GM19324 (cell line): ENCODE results near the gene RELN.

Experiments
- ATAC-seq: cut with Tn5 transposase; IDR thresholded peaks from one replicate; pipeline ENCODE4 v1.9.1; 2021; ENCODE audit warnings: mild to moderate bottlenecking, moderate library complexity; ENCODE audit not compliant: unreplicated experiment, low FRiP score

The RELN gene

GRCh38 chr7:103991406-103991805, 1.9 kb upstream of the RELN start:
- ATAC-seq = no peak

DNA sequence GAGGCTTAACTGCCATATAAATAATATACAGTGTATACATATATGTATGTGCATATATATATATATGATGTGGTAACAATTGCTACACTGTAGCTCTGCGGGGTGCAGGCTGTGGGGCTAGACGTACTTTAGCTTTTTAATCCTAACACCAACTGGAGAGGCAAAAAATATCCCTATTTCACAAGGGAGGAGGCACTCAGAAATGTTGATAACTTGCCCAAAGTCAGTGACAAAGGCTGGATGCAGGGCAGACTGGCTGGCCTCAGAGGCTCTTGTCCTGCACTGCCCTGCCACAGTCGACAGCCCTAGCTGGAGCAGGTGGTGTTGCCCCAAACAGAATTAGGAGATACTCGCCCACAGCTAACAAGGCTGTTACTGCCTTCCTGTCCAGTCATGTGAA, 1.5 kb upstream of the RELN start:
- no peak for ATAC-seq

DNA sequence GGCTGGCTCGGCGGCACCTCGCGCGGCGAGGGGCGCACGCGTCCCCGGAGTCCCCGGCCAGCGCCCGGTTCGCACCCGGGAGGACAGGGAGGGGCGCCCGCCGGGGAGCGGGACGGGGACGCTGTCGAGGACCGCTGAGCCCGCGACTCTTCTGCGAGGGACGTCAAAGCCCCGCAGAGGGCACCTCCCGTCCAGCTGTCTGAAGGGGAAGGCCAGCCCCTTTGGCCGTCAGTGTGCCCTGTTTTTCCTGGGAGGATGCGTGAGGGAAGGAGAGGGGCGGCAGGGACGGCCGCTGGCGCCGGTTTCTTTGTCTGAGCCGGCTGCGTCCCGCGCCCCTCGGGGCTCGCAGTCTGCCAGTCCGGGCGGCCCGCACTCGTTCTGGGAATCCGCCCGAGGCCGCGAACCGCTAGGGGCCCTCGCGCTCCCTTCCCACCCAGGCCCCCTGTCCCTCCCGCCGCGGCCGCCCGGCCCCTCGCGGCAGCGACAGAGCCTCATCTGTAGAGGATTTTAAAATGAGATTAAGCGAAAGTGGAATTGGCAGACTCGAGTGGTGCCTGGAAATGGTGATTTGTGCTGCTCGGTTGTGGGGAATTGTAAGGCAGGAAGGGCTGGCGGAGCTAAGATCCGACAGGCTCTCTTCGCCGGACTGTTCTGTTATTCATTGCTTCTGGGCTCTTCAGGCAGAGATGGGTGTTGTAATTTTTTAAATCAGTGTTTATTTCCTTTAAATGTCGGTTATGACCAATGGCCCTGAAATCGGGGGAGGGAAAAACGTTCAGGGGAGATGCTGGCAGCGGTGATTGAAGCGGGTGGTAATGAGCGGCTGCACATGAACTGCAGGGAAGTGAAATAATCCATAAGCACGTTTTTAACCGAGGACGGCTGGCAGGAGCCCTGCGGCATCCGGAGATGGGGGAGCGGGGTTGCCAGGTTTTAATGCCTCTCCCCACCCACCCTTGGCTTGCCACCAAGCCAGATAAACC, 618 bp upstream of the RELN start:
- ATAC-seq = no peak

- no peak for ATAC-seq
Measured at GRCh38 chr7:103988468-103989199, 824 bp downstream of the RELN start.

DNA sequence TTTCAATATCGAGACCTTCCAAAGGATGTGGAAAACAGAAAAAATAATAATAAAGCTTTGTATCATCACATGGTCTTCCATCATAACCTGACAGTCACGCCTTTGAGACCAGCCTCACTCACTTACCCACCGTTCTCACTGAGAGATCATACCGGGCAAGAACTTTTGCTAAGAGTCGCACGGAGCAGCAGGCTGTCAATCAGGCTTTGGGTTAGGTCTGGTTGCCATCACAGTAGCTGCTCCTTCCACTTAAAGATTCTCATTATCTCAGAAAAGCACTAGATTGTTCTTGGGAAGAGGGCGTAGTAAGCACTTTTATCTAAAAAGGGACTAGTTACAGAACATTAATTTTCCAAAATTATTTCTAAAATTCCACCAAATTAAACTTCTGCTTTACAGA, 2.0 kb downstream of the RELN start:
- no peak for ATAC-seq

DNA sequence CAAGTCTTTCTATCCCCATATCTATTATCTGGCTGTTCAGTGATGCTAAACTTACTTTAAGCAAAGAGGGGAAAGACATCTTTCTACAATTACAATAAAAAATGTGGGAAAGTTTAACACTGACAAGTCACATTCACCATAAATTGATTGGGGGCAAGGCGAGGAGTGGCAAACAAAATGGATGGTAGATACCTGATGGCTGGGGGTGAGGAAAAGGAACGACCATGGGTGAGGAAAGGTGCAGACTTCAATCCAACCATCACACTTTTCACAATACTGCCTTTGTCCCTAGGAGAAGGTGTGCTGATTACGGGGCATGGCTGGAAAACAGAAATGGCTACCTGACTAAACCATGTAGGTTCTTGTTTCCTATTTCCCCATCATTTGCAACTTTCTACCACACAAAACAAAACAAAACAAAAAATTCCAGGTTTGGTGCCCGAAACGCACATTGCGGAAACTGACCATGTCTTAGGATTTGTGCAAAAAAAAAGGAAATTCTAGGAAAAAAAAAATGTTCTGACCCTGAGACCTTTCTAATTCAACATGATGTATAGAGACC, 3.8 kb downstream of the RELN start:
- no peak for ATAC-seq

DNA sequence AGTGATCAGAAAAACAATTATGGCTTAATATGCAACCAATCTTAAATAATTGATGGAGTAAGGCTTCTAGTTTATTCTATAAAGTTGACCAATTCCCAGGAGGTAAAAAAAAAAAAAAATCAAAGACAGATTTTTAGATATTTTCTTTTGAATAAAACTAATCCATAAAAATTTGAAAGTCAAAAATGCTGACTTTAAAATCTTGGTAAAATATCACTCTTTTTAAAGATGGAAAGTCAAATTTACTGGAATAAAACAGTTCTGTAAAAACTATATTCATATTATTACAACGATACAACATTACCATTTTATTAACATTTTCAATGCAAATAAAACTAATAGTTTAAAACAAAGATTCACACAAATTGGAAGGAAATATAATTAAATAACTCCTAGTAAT, 5.4 kb downstream of the RELN start:
- ATAC-seq = no peak

DNA sequence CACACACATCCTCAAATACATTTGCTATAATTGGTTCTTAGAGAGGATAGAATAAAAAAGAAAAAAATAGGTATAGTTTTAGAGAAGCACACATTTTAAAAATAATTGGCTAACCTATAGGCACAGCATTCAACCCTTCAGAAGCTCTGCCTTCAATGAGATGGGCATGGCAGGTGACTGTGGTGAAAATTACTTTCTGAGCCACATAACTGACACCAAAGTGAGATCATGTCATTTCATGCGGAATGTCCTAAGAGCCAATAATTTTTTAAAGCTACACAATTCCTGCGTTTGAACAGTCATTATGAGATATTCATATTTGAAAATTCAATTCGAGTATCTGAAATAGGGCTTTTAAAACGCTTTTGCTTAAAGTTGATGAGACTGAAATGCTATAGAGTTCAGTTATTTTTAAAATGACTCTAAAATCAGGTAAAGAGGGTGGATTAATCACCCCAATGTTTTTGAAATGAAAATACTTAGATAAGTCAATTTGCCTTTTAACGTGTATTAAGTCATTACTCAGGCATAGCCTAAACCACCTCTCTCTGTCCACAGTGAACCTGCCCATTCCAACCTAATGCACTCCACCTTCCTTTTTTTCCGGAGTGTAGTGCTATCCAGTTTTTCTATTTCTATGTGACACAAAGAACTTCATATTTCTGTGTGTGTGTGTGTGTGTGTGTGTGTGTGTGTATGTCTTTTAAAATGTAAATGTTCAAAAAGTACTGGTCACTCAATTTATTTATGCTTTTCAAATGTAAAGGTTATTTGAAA, 6.1 kb downstream of the RELN start:
- no peak for ATAC-seq

DNA sequence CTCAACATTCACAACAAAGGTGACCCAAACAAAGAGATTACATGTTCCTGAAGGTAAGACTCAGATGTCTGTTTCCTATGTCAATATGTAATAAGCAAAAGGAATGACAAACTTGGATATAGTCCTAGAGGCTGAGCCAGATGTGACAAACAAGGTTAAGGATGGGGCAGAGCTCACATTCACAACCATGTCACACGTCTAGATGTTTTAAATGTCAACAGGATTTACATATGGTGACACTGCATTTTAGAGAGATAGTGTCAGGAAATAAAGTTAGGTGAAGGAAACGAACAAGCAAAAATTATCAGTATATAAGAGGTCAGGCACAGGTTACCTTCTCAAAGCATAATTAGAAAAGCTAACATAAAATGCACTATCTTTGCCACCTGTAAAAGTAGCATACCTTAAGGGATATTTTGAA, 8.4 kb downstream of the RELN start:
- ATAC-seq = no peak

- no peak for ATAC-seq
Measured at GRCh38 chr7:103972779-103973434, 16.6 kb downstream of the RELN start.

DNA sequence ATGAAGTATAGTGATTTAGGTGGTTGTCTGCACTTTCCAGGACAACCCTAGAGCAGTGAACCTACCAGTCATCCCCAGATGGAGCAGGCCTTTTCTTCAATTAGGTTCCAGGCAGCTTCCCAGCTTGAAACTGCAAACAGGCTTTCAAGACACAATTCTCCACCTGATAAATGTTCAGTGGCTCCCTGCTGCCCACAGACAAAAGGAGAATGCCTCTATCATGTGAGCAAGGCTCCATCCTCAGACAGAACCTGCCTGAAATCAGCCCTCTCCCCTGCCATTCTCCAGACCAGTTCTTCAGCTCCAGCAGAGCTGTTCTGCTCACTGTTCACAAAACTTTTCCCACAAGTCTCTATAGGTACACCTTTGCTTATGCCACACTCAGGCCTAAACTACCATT, 22.1 kb downstream of the RELN start:
- no peak for ATAC-seq

DNA sequence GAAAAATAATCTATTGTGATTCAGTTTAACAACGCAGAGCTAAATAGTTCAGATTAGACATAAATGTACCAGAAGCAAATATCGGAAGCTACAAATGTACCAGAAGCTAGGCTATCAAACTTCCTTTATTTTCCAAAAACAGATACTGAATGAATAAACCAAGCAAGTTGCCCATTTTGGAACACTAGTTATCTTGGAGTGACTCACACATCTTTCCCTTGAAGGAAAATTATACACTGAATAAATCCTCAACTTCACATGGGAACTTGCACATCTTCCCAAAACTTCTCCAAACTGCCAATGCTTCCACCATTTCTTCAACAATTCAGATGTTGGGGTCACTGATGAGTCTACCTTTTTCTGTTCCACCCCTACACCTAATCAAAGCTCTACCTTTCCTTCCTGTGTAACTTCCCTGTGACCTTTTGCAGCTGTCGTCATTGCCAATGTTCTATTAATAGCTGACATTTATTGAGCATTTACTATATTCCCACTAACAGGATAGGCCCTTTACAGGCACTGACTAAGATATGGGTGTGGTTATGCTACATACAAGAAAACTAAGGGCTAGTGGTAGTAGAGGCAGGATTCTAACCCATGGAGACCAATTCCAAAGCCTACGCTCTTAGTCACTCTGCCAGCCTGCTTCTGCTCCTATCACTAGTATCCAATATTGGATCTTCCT, 22.7 kb downstream of the RELN start:
- no peak for ATAC-seq

DNA sequence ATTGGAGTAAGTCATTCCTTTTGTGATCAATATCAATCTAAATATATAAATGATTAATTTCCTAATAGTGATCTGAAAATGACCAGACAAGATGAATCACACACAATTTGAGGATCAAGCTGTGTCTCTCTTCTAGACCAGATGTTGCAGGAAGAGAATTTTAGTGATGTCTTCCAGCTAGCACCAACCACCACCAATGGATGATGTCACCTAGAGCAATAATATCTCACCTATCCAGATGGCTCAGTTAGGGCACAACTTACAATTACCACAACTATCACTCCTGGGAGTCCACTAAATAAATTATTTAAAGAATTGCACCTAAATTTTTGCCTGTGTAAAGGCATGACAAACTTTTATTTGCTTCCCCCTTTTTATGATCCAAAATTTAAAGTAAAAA, 25.2 kb downstream of the RELN start:
- ATAC-seq = no peak

- no peak for ATAC-seq
Measured at GRCh38 chr7:103962070-103962469, 27.4 kb downstream of the RELN start.

DNA sequence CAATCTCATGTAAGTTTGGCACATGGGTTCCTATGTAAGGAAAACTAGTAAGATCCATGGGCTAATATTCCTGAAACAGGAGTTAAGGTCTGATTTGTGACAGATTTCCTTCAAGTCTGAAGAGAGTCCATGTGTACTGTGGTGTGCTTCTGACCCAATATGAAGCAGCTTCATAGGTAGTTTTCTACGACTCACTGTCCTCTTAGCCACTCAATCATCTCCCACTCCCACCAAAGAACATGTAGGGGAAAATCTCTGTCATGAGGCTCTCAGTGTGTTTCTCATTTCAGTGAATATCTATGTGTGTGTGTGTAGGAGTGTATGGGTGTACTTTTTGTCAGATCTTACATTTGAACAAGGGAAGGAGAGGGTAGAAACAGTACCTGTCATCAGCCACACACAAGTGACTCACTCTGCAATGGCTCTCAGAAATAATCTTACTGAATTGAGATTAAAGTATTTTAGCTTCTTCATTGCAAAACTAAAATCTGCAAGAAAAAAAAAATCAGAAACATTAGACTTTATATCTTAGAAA, 31.1 kb downstream of the RELN start:
- ATAC-seq = no peak

DNA sequence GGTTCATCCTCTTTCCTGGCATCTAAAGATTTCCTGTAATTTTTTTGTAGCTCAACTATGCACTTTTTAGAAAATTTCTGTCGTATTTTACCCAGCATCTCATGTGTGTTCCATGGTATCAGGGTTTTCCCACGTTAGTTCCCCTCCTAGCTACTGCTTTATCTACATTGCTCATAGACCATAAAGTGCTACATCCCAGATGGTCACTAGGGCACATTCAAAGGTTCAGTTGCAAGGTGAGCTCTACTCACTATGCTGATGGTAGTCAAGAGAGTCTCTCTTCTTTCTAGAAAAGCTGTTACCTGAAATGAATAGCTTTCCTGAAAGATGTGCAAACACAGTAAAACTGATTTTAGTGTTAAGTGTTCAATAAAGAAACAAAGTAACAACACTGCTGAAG, 33.5 kb downstream of the RELN start:
- no peak for ATAC-seq

GRCh38 chr7:103952408-103952807, 37.0 kb downstream of the RELN start:
- no peak for ATAC-seq

DNA sequence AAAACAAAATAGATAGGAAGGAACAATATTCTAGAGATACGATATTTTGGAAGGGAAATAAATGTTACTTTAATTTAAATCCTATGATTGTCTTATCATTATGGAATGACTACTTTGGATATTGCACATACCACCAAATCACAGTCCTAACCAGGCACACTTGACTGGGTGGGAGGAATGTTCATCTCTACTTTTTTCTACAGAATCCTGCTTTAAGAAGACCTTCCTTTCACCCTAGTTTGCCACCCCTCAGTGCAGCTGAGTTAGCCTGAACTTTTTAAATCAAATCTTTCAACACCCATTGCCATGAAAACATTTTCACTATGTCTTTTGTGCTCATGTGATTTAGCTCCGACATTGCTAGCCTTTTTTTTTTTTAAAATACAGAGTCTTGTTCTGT, 38.1 kb downstream of the RELN start:
- ATAC-seq = no peak

DNA sequence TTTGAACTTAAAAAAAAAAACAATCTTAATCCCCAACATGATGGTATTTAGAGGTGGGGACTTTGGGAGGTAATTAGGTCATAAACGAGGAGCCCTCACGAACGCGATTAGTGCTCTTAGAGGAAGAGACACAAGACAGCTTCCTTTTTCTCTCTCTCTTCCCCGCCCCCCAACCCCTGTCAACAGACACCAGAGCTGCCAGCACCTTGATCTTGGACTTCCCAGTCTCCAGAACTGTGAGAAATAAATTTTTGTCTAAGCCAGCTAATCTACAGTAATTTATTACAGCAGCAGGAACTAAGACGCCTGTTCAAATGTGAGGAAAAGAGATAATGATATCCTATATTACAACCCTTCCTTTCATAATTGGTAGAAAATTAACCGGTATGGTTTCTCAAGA, 40.1 kb downstream of the RELN start:
- no peak for ATAC-seq
